H1 (cell line): ENCODE data around the gene RPS6KB2.

Experiments used
- KDM5A ChIP-seq: fragments of 200-600 bp; IDR thresholded peaks from 2 replicates; pipeline ENCODE4 v1.7.1; 2012; ENCODE audit warnings: mild to moderate bottlenecking, low read length, inconsistent platforms, mixed read lengths
- RBBP5 ChIP-seq: IDR thresholded peaks from 2 replicates; pipeline ENCODE4 v1.7.1; 2012; ENCODE audit warnings: low read depth, mild to moderate bottlenecking, inconsistent platforms, low read length, moderate library complexity, borderline replicate concordance
- SP4 ChIP-seq: IDR thresholded peaks from 2 replicates; pipeline ENCODE4 v1.6.1; 2012; ENCODE audit warnings: low read length, inconsistent platforms

- TF ChIP-seq RBBP5 (no peak), SP4 (no peak), KDM5A (no peak)
These were observed 38.1 kb downstream of the RPS6KB2 start for GRCh38 chr11:67466367-67466766.
